Esophagus muscularis mucosa (tissue), 4 donors: ENCODE results near the gene BCAS3.

ENCODE experiments used
- CTCF ChIP-seq, 3 experiments: fragments of 200-600 bp in 2 of 3; fragments of 450-650 bp in 1 of 3; sonication (generic) in 2 of 3; IDR thresholded peaks; one replicate each; pipeline ENCODE4 v1.5.1; 2017 to 2019; ENCODE audit warnings: antibody characterized with exemption in 3 of 3, mild to moderate bottlenecking in 2 of 3, moderate library complexity in 1 of 3
- EP300 ChIP-seq: sonication (generic); formaldehyde crosslinking; IDR thresholded peaks from one replicate; pipeline ENCODE4 v1.6.1; 2017; ENCODE audit warnings: antibody characterized with exemption
- POLR2A ChIP-seq: fragments of 450-650 bp; IDR thresholded peaks from one replicate; pipeline ENCODE4 v1.6.1; 2017; ENCODE audit warnings: antibody characterized with exemption, moderate library complexity, mild to moderate bottlenecking, low read depth
- POLR2AphosphoS5 ChIP-seq, 2 donors: sonication (generic); formaldehyde crosslinking; IDR thresholded peaks; one replicate each; pipeline ENCODE4 v1.6.1; 2017; ENCODE audit warnings: antibody characterized with exemption in 2 of 2

GRCh38 chr17:61127960-61128359 is 450.3 kb downstream of the BCAS3 start:
- no peak for TF ChIP-seq CTCF (IDR thresholded peaks at IDR 0.05)
- TF ChIP-seq POLR2A, result no peak
- no peak for TF ChIP-seq POLR2AphosphoS5 (IDR thresholded peaks at IDR 0.05)
- no peak for TF ChIP-seq EP300
